ENCODE measurements around the gene RALBP1. TPM values are rescaled to one million over a fixed set of nuclear protein-coding genes. Genes with fewer than 3 reads are reported as not detected.

RALBP1 gene
- total RNA-seq, 1 donor = 77.2 TPM

DNA sequence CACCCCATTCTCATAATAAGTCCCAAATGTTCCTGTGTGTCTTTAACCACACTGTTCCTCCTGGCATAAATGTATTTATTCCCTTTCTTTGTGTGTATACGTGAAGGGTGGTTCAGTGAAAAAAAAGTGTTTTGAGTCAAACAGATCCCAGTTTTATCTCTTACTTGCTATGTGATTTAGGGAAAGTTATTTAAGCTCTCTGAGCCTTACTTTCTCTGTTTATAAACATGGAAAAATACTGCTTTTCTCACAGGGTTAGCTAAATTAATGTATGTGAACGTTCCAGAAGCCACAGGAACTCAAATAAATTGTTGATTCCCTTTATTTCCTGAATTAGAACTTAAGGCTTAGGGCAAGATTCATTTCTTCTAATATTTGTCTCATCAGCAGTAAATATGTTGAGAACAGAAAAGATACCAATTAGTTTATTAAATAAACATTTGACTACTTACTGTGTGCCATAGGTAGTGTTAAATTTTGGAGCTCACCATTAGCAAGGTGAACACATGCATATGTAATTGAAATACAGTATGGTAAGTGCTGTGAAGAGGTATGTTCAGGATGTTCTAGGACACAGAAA, 33.2 kb downstream of the RALBP1 start:
- TF ChIP-seq, protein P1, sequence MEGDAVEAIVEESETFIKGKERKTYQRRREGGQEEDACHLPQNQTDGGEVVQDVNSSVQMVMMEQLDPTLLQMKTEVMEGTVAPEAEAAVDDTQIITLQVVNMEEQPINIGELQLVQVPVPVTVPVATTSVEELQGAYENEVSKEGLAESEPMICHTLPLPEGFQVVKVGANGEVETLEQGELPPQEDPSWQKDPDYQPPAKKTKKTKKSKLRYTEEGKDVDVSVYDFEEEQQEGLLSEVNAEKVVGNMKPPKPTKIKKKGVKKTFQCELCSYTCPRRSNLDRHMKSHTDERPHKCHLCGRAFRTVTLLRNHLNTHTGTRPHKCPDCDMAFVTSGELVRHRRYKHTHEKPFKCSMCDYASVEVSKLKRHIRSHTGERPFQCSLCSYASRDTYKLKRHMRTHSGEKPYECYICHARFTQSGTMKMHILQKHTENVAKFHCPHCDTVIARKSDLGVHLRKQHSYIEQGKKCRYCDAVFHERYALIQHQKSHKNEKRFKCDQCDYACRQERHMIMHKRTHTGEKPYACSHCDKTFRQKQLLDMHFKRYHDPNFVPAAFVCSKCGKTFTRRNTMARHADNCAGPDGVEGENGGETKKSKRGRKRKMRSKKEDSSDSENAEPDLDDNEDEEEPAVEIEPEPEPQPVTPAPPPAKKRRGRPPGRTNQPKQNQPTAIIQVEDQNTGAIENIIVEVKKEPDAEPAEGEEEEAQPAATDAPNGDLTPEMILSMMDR (IDR thresholded peaks at IDR 0.05; ENCODE audit: insufficient read depth, low read length) = no peak
- H3K4me3 ChIP-seq (ENCODE audit: low read depth, low read length) = no peak overlapping the region
- DNase-seq (ENCODE audit: low read depth) = no peak

DNA sequence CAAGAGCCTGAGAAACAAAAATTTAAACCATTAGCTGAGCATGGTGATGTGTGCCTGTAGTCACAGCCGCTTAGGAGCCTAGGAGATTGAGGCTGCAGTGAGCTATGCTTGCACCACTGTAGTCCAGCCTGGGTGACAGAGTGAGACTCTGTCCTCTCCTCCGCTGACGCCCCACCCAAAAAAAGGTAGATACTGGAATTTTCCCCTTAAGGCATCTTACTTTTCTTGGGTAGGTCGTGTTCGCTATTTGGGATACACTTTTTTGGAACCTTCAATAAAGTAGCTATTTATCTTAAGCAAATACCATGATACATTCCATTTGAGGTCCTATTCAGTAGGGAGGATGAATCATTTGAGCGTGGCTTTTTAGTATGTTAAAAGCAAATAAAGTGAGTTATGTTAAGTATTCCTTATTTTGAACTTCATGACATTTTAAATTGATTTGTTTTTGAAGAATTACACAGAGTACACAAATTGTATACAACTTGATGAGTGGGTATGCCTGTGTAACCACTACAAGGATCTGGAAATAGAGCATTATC, 38.7 kb downstream of the RALBP1 start:
- DNase-seq (ENCODE audit: low read depth) = peak; percentile 75

DNA sequence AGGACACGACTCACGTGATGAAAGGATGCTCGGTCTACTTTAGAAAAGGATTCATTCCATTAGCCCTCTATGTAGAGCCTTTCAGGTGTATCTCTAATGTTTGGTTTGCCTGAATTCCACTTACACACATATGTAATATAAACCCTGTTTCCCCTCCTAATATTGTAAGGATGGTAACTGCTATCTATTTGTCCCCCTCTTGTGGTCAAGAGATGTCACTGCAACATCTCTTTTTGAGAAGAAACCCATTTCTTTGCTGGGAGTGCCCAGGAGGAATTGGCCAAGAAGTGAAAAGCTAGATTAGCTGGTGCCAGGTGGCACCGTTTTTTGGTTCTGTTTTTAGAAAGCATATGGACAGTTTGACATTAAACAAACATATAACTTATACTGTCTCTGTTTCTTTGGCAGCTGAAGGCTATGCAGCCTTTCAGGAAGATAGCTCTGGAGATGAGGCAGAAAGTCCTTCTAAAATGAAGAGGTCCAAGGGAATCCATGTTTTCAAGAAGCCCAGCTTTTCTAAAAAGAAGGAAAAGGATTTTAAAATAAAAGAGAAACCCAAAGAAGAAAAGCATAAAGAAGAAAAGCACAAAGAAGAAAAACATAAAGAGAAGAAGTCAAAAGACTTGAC, 41.2 kb downstream of the RALBP1 start:
- TF ChIP-seq, protein P1 (IDR thresholded peaks at IDR 0.05; ENCODE audit: insufficient read depth, low read length) = peak; percentile 89
- DNase-seq (ENCODE audit: low read depth) = peak; percentile 73
- H3K4me3 ChIP-seq (ENCODE audit: low read depth, low read length) = no peak overlapping the region

More for the DNA sequence above, 38.7 kb downstream of the RALBP1 start:
- H3K4me3 ChIP-seq (ENCODE audit: low read depth, low read length) = no peak overlapping the region
- TF ChIP-seq, protein P1 (IDR thresholded peaks at IDR 0.05; ENCODE audit: insufficient read depth, low read length) = no peak

DNA sequence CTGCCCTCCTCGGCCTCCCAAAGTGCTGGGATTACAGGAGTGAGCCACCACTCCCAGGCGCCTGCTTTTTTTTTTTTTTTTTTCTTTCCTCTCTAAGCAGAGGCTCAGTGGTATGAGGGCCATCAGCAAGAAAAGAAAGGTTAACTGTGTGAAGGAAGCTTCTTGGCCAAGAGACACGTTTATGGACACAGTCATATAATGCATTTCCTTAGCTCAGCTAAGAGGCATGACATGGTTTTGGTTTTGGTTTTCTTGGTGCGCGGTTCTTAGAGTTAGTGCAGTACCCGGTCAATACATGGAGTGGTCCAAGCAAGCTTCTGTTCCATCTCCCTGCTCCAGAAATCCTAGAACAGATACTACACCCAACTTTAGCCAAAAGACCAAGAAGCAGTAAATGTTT, 42.6 kb downstream of the RALBP1 start:
- peak; percentile 12 for DNase-seq (ENCODE audit: low read depth)
- TF ChIP-seq, protein P1 (IDR thresholded peaks at IDR 0.05; ENCODE audit: insufficient read depth, low read length) = no peak
- H3K4me3 ChIP-seq (ENCODE audit: low read depth, low read length) = no peak overlapping the region

DNA sequence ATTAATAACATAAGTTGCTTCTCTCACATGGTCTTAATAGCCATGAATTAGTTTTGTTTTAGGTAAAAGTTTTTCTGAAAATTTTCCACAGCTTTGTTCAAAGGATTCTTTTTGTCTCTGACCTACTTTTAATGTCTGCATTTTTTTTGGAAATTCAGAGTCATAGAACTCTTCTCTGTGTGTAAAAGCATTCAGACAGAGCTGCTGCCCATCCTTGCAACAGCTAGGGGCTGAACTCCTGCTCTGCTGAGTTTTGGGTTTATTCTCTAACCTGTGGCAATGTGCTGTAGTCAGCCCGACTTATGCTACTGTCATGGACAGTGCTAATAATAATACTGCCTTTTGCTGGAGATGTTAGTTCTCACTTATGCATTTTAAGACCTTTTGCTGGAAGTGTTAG, 44.1 kb downstream of the RALBP1 start:
- TF ChIP-seq, protein P1 (IDR thresholded peaks at IDR 0.05; ENCODE audit: insufficient read depth, low read length) = no peak
- DNase-seq (ENCODE audit: low read depth) = no peak
- no peak overlapping the region for H3K4me3 ChIP-seq (ENCODE audit: low read depth, low read length)

DNA sequence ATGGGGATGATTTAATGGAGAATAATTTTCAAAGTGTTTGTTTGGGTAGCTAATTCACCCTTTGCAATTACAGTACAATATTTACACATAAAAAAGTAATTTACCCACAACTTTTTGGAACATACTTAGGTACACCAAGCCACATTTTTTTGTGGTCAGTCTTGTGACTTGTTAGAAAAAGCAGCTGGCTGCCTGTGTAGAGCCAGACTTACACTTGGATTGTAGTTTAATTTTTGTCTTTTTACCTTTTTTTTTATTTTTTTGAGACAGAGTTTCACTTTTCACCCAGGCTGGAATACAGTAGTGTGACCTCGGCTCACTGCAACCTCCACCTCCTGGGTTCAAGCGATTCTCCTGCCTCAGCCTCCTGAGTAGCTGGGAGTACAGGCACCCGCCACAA, 45.4 kb downstream of the RALBP1 start:
- TF ChIP-seq, protein P1 (IDR thresholded peaks at IDR 0.05; ENCODE audit: insufficient read depth, low read length) = no peak
- peak; percentile 68 for DNase-seq (ENCODE audit: low read depth)
- no peak overlapping the region for H3K4me3 ChIP-seq (ENCODE audit: low read depth, low read length)

Data from fibroblast of the aortic adventitia (primary cell).